Mucosa of gallbladder (tissue), 1 donor: Measurements from ENCODE around the gene GCK. TPM values are rescaled to one million over a fixed set of nuclear protein-coding genes. Genes with fewer than 3 reads are reported as not detected.

Experiments
- DNase-seq: peaks from one replicate; pipeline ENCODE4 v3.0.0-alpha.2; 2020; ENCODE audit warnings: low spot score
- total RNA-seq: library from RNA; stranded (reverse); gene quantifications from one replicate; pipeline ENCODE4 v1.2.1, GENCODE V29; 2021
- donor health status: DM: no; HTN: no; CAD: no.

The GCK gene
- total RNA-seq, 1 donor from 2014 or later, result 0.95 TPM

DNA sequence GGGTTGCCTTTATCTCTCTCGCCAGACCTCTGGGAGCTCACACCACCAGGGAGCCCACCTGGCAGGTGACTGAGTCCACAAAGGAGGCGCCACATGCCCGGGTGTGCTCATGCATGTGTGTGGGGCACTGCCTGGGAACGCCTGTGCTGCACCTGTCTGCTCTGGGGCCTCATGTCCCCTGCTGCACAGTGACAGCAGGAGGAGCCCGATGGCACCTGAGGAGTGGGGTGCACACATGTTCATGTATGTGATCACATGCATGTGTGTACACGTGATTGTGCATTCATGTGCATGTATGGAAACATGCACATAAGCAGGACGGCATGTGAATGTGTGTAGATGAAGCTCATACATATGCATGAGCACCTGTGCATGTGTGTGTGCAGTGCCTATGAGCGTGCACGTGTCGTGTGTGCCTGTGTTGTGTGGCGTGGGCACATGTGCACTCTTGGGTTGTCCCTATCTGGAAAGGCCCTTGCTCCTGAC, 33.6 kb upstream of the GCK start:
- DNase-seq, result no peak

DNA sequence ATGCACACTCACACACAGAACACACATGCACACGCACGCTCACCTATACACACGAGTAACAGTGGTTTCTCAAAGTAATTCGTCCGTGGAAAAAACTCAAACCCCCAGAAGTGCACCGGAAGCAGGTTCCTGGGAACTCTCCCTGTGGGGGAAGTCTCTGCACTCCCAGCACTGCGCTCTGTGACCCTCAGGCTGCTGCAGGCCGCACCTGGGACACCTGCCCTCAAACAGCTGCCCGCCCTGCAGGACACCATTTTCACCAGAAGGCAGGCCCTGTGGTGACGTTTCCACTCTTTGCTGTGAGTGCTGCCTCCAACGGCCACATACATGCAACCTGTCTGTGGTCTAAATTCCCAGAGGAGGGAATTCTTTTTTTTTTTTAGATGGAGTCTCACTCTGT, 32.8 kb upstream of the GCK start:
- no peak for DNase-seq

DNA sequence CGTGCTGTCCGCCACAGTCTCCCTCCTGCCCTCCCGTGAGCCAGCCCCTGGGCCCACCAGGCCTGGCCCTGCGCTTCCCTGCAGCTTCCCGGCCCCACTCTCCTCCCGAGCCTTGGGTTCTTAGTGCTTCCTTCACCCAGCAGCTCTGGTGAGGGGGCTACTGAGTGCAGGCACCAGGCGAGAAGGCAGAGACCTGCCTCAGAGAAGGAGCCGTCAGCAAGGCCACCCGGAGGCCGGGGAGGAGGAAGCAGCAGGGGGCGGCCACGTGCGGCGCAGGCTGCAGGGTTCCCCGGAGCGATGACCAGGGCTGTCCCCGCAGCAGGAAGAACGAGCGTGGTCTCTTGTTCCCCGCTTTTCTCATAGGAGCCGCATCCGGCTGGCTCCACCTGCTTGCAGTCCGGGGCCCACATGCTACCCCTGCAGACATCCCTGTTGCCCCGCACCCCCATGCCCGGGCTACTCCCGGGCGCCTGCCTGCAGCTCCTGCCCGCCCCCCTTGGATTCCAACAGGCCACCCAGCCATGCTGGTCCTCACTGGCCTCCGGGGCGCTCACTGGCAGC, 32.1 kb upstream of the GCK start:
- no peak for DNase-seq

DNA sequence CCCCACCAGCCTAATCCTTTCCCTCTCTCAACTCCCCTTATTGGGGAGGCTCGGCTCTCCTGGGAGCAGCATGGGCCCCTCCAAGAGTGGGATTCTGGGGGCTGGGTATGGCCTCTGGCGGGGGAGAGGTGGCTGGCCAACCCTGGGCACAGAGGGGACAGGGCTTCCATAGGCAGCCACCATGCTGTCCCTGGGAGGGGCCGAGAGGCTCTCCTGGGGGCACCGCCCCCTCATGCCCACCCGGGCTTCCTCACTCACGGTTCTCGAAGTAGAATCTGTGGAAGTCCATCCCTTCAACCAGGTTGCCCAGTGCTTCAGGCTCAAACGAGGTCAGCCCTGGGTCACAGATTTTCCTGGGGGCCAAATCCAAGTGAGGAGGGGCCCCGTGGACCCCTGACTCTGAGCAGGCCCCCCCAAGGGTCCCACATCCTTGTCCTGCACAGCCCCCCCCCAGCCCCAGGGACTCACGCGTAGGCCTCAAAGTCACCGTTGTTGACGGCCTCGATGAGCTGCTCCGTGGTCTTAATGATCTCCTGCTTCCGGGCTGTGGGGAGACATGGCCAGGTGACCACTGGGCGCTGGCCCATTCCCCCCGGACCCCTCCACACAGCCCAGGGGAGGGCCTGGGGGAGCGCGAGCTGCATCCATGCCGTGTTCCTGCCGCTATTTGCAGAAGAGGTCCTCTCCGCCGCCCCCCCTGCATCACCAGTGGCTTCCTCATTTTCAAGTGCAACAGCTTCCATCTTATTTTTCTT, 31.3 kb upstream of the GCK start:
- no peak for DNase-seq

DNA sequence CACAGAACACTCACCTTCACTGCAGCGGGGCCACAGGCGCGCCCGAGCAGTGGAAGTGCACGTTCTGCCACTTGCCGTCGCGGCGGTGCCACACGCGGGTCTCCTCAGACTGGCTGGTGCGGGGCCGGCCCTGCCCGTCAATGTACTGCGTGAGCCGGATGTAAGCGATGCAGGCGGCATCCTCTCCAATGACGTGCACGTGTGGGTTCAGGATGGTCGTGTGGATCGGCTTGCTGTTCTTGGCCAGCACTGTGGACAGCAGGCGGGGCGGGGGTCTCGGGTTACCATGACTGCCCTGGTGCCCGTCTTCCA, 30.8 kb upstream of the GCK start:
- no peak for DNase-seq

DNA sequence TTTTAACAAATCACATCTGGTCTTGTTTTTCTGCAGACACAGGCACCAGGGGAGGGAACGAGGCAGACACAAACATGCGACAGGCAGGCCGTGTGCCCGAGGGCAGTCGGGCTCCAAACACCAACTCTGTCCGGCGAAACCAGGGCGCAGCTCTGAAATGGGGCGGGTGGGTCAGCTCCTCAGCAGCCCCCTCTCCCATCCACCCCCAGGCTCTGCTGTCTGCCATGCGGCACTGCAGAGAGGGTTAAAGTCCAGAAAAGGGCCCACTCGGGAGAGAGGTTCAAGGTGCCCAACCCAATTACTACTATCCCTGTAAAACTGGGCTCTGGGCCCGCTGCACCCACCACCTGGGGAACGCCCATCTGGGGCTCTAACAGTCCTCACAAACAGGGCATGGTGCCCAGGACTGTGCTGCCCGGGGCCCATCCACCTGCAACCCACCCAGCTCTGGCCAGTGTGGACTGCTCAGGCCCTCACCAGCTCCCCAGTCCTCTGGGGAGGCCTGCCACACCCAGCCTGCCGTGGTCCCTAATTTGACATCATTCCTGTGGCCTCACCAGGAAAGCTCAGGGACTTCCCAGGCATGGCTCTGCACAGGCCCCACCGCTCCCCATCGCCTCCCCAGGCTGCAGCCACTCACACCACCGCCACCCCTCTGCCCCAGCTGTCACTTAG, 30.3 kb upstream of the GCK start:
- no peak for DNase-seq

DNA sequence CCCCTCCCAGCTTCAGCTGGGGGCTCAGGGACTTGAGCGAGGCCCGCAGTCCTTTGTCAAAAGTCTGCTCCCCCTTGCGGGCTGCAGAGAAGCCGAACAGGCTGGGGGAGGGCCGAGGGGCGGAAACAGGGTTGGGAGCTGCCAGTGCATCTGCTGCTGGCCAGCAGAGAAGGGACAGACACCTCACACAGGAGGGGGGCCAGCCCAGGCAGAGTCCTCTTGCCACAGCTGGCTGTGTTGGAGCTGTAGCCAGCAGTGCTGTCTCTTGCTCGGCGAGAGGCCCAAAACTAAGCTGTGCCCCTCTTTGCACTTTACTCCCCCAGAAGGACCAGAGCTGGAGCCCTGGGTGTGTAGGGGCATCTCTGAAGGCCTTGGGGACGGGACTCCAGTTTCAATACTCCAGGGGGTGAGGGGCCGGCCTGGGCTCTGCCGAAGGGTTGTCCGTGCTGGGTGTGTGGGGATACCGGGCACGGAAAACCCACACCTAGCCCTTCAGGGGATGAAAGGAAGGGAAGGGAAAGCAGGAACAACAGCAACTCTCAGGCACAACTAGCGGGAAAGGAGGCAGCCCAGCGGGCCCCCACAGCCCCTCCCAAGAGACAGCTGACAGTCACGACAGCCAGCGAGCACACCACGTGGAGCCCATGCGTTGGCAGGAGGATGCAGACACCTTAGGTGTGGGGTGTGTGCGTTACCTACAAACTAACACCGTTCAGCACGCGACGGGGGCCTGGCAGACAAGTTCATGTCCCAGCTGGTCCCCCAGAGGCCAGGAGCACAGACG, 29.4 kb upstream of the GCK start:
- no peak for DNase-seq

DNA sequence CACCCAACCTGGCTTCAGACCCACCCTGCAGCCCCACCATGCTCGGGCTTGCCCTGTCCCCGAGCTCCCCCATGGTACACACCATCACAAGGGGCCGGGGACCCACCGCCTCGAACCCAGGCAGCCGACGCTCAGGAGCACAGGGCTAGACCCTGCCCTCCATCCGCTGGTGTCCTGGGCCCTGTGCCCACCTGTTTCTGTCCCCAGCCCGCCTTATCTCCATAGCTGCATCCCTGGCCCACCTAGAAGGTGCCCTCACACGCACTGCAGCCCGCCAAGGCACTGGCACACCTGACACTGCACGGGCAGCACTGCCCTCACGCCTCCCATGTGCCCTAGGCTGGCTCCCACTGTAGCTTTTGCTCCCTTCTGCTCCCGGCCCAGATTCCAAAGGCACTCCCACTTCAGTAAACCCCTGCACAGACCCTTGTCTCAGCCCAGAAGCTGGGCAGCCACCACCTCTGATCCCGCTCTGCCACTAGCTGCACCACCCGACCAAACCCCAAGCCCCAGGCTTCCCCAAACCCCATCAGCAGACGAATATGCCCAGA, 28.7 kb upstream of the GCK start:
- DNase-seq, result no peak

DNA sequence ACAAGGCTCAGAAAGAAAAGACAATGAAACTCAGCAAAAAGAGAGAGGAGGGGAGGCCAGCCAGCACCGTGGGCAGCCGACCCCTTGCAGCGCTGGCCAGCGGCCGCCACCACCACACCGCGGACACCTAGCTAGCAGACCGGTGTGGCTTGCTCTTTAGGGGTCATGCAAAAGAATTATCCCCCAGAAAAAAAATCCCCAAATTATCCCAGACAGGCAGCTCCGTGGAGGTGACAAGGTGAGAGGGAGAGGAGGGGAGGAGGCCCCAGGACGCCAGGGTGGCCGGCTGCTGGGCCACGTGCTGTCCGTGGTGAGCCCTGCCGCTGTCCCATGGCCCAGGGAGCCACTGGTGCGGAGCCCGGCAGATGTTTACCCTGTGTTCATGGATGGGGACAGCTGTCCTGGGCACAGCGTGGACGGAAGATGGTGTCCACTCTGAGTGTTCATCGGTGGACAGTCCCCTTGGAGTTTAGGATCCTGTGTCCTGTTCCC, 28.0 kb upstream of the GCK start:
- no peak for DNase-seq

DNA sequence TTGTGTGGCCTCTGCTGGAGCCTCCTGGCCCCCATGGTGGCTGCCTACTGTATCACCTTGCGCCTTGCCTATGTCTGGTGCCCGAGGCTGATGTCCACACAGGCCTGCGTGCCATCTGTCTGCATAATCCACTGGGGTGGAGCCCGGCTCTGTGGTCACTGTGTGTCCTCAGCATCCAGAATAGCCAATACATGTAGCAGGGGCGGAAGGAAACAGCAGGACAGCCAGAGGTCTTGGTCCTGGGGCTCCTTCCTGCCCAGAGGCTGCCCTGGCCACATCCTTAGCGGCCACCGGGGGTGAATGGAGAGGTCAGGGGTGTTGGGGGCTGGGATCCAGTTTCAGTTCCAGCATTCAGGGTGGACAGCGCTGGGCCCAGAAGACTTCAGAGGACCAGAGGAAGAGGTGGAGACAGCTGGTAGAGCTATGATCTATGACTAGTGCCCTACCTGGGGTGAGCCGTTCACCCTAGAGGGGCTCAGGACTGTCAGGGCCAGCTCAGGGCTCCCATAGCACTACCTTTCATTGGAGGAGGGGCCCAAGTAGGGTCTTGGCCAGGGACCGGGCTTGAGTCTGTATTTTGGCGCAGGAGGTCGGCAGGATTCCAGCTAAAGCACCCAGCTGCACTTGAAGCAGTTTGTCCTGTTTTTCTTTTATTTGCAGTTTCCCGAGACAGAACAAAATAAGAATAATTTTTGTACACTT, 27.4 kb upstream of the GCK start:
- no peak for DNase-seq

DNA sequence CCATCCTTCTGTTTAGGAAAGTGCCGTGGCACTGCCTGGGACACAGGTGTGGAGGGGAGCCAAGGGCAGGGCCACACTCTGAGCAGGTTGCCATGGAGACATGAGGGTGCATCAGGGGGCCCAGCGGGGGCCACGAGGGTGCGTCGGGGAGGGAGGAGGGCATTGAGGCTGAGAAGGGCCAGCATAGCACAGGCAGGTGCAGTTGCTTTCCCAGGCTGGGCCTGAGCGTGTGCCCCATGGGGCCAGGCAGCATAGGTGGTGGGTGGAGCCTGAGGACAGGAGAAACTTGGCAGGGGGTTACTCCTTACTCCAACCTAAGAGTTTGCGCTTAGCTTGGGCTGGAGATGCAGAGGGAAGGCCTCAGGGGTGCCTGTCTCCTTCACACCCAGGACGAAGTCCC, 26.8 kb upstream of the GCK start:
- no peak for DNase-seq

DNA sequence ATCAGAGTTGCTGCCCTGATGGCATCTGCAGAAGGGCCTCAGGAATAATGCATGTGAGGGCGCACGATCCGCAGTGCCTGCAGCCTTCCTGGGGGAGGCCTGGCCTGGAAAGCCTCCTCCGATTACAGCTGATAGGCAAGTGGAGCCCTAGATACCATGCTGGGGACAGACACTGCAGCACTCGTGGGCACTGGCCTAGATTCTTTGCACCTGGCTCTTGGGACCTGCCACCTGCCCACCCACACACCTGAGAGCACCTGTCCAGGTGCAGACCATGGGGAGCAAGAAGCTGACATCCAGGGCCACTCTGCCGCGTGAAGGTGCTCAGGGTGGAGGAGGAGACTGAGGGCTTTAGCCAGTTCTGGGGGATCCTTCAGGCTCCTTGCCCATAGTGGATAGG, 26.3 kb upstream of the GCK start:
- DNase-seq, result no peak

DNA sequence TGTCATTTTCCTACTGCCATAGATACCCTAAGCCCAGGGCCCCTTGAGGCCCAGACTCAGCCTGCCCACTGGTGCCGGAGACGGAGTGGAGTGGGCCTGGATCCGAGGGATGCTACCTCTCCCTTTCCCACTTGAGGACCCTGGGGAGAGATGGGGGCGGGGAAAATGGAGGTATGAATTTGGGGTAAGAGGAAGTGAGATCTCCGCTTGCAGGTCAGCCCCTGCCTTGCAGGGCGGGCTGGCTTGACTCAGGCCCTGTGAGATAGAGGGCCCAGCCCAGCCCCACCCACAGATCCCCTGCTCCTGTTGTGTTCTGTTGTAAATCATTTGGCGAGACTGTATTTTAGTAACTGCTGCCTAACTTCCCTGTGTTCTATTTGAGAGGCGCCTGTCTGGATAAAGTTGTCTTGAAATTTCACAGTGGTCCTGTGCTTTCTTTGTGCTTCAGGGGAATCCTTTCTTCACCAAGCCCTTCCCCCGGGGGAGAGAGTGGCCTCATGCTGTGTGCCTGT, 24.7 kb upstream of the GCK start:
- DNase-seq, result no peak

DNA sequence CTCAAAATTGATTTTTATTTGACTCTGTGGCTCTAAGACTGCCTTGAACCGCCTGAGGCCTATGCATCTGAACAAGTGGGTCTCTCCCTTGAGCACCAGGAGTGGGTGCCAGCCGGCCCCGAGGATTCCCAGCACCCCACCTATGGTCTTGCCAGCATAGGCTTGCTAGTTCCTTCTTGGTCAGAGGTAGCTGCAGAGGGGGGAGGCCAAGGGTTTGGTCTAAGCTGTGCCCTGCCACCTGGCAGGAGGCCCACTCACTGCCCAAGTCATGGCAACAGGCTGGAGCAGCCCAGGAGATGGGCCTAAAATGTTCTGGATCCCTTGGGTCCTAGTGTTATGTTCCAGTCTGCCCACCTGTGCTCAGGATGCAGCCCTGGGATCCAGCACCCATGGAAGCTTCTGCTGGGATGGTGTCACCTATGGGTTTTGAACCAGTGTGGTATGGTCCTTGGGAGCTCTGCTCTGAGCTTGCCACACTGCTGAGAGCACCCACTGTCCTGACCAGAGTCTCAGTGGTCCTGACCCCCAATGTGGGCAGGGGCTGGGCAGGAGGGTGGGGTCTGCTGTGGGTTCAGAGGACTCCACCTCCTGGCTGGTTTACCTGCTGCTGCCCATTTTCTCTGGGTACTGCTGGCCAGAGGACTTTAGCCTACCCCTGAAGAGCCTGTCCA, 24.1 kb upstream of the GCK start:
- no peak for DNase-seq

DNA sequence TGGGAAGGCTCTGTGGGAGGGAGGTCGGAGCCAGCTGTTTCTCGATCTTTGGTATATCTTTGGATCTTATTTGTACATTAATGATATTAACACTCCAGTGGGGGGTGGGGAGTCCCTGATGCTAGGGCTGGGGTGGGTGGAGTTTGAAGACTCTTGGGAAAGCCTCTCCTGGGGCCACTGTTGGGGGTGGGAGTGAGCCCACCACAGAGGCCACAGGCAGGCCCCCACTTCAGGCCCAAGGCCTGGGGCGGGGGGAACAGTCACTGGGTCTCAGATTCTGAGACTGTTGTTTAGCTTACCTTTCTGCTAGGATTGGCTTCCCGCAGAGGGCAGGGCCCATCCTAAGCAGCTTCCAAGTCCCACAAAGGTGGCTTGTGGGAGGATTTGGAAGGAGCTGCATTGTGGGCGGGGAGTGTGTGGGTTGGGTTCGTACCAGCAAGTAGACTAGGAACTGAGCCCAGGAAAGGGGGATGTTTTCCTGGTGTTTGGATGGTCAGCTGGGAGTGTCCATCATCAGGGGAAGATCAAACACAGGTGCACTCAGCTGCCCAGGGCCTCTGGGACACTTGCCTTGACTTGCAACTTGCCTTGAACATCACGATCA, 23.4 kb upstream of the GCK start:
- DNase-seq, result no peak

DNA sequence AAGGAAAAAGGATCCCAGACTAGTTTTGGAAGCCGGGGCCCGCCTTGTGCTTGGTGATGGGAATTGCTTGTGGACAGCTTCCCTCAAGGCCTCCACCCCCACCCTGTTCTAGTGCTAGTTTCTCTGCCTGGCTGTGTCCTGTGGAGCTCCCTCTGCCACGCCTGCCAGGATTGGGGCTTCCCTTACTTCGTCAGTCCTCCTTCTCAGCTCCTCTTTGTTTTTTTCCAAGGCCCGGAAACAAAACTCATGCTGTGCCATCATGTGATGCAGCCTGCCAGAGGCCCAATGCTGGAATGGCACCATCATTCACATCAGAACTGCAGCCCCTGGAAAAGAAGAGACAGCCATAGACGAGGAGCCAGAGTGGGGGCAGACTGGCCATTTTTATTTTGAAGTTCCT, 22.8 kb upstream of the GCK start:
- no peak for DNase-seq

DNA sequence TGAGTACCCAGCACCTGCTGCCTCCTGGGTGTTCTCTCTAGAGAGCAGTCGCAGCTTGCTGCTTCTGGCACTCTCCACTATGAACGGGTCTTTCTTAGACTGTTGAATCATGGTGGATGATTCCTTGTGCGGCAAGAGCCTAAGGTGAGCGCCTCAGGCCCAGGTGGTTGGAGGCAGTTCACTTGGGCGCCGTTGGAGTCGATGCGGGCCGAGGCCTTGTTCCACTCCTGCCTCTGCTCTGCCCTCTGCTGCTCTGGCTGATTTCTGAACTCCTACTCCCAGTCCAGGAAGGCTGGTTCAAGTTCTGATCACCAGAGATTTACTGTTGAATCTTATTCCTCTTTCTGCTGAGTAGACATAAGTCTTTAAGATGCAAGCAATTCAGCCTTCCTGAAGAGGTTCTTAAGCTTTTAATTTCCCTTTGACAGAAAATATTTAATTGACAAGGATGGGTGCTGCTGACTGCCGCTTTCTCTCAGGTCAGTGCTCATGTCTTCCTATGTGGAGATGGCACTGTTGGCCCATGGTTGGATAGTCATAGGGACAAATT, 22.0 kb upstream of the GCK start:
- DNase-seq, result no peak

DNA sequence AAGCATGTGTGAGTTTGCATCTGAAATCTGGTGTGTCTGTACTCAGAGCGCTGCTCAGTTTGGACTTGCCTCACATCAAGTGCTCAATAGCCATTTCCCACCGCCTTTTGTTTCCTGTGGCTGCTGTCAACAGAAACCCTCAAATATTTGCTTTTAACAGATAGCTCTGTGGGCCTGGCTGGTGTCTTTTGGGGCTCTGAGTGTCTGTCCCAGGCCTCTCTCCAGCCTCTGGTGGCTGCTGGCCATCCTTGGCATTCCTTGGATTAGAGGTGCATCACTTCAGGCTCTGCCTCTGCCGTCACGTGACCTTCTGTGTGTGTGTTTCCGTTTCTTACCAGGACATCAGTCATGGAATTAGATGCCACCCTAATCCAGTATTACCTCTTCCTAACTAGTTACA, 20.9 kb upstream of the GCK start:
- no peak for DNase-seq

DNA sequence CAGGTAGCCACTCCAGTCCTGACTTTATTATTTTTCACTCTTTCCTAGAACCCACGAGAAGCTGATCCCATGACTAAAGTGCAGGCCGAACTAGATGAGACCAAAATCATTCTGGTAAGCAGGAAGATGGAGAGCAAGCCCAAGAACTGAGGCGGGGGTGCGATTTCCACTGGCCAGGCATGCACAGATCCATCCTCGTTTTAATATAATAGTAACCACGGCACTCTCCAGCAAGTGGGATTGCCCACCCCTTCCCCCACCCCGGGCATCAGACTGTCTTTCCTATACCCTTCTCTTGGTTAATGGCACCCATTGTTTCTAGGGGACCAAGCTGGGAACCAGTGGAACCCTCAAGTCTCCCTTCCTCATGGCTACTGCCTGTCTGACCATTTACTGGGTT, 18.8 kb upstream of the GCK start:
- no peak for DNase-seq

DNA sequence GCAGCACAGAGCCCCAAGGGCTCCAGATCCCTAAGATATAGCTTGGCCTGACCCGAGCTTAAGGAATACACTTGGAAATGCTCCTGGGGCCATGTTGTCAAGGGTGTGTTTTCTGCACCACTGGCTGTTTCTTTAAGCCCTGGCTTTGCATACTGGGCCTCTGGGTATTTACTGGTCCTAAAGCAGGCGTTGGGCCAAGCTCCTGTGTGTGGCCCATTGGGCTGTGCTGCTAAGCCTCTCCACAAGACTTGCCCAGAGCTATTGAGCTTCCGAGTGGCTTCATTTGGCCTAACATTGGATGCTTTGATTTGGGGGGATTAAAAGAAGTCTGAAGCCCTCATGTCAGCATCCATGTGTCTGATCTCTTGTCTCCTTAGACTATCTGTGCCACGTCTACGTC, 16.8 kb upstream of the GCK start:
- DNase-seq, result no peak
